Stimulated activated naive B cell treated with anti-CD40 and anti-IgM and Interleukin-4, amounts not matched to agents 10 μg/mL and 1 μg/mL and 100 μg/mL, for 72 hours (primary cell): ENCODE data around the gene WNT6.

Experiments
- ATAC-seq, 2 donors: fragments of 150-1000 bp; cut with Tn5 transposase; replicated peaks; 2 replicates each; pipeline ENCODE4 v1.10.0; 2021; ENCODE audit warnings: moderate library complexity in 1 of 2
- DNase-seq: peaks from one replicate; pipeline ENCODE4 v3.0.0; 2021
- H3K27ac Mint-ChIP-seq: one replicate; pipeline ENCODE4 v1.8.0; 2022; ENCODE audit warnings: mild to moderate bottlenecking, mixed read lengths
- H3K27me3 Mint-ChIP-seq, 2 donors: one replicate each; pipeline ENCODE4 v1.8.0; 2022; ENCODE audit warnings: mixed read lengths in 2 of 2
- H3K36me3 Mint-ChIP-seq, 2 donors: one replicate each; pipeline ENCODE4 v1.8.0; 2022; ENCODE audit warnings: mixed read lengths in 2 of 2, mild to moderate bottlenecking in 1 of 2
- H3K4me1 Mint-ChIP-seq, 2 donors: one replicate each; pipeline ENCODE4 v1.8.0; 2022; ENCODE audit warnings: mixed read lengths in 2 of 2, mild to moderate bottlenecking in 1 of 2
- H3K4me3 Mint-ChIP-seq, 2 donors: one replicate each; pipeline ENCODE4 v1.8.0; 2022; ENCODE audit warnings: mild to moderate bottlenecking in 2 of 2, mixed read lengths in 2 of 2, moderate library complexity in 1 of 2
- H3K9me3 Mint-ChIP-seq, 2 donors: one replicate each; pipeline ENCODE4 v1.8.0; 2022; ENCODE audit warnings: mixed read lengths in 2 of 2, mild to moderate bottlenecking in 1 of 2

WNT6 gene

DNA sequence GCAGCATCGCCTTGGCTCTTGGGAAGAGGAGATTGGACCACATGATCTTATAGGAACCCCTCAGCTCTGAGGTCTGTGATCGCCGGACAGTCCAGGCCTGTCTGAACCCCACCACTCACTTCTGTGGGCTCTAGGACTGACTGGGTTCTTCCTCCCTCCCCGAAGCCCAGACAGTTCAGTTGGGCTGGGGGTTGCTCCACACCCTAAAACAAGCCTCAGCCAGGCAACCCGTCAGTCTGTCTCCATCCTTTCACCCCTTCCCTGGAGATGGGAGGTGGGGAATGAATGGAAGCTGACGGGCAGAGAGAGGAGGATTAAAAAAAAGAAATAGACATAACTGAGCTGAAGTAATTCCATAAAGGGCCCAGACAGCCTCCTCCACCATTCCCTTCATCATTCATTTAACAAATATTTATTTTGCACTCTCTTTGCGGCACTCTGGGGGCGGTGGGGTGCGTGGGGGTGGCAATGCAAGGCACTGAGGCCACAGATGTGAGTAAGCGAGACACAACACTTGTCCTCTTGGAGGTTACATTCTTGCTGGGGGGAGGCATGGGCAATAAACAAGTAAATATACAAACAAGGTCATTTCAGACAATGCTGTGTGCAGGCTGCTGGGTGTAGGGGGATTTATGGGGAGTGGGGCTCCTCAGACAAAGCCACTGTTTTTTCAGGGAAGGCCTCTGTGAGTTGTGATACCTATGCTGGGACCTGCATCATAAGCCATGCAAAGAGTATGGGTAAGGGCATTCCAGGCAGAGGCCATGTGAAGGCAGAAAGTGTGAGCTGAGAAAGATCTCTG lies 33.9 kb downstream of the WNT6 start:
- ATAC-seq (no peak), DNase-seq (no peak)
- H3K9me3 Mint-ChIP-seq, result no peaks in the 10 kb centered on the region
- H3K27me3 Mint-ChIP-seq, result peaks cover 3 to 5% of the 10 kb centered on the region in 2 donors
- H3K36me3 Mint-ChIP-seq, result peaks cover 0 to 3% of the 10 kb centered on the region in 2 donors
- H3K4me1 Mint-ChIP-seq, result peaks cover 49 to 76% of the 10 kb centered on the region in 2 donors
- H3K27ac Mint-ChIP-seq, result peak overlapping the region; percentile 92
- peak overlapping the region; percentile 78 to 79 for H3K4me3 Mint-ChIP-seq

DNA sequence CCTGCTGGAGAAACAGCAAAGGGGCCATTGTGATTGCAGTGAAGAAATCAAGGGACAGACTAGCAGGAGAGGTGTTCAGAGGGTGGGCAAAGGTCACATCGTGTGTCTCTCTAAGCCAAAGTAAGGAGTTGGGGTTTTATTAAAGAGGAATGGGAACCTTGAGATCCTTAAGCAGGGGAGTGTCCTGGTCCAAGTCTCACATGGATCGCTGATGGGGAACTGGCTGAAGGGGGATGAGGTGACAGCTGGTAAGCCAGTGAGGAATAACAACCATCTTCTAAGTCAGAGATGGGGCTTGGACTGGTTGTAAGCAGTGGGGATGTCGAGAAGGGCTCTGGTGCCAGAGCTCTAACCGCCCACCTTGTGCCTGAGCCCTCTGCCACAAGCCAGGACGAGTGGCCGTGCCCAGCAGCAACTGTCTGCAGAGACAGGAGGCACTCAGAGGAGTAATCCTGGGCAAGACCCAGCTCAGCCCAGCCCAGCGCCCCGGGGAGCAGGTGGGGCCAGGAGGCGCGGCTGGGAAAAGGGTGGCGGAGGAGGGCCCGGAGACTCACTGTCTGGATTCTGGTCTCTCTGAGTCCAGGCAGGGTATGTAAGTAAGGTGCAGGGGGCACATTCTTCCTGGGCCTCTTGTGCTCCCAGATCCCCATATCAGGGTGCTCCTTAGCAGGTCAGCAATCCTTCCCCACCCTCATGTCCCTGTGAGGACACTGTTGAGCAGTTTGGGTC lies 34.7 kb downstream of the WNT6 start:
- no peaks in the 10 kb centered on the region for H3K9me3 Mint-ChIP-seq
- ATAC-seq, result no peak
- peak overlapping the region; percentile 92 for H3K27ac Mint-ChIP-seq
- H3K4me1 Mint-ChIP-seq, result peaks cover 50 to 78% of the 10 kb centered on the region in 2 donors
- H3K27me3 Mint-ChIP-seq, result peaks cover 5 to 8% of the 10 kb centered on the region in 2 donors
- peak overlapping the region; percentile 78 to 79 for H3K4me3 Mint-ChIP-seq
- DNase-seq, result no peak
- peaks cover 0 to 3% of the 10 kb centered on the region in 2 donors for H3K36me3 Mint-ChIP-seq

DNA sequence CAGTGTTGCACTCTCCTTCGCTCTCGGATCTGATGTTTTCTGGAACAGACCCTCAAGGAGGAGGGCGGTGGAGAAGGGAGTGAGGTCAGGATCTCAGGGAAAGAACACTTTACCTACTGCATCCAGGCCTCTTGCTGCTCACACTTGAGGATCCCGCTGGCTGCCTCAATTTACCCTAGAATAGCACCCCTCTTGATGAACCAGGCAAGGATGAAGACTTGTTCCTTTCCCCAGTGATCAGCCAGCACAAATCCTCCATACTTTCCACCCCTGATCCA lies 35.2 kb downstream of the WNT6 start:
- no peak for ATAC-seq
- peaks cover 0 to 3% of the 10 kb centered on the region in 2 donors for H3K36me3 Mint-ChIP-seq
- peaks cover 50 to 78% of the 10 kb centered on the region in 2 donors for H3K4me1 Mint-ChIP-seq
- H3K27me3 Mint-ChIP-seq, result peaks cover 5 to 8% of the 10 kb centered on the region in 2 donors
- H3K9me3 Mint-ChIP-seq, result no peaks in the 10 kb centered on the region
- no peak for DNase-seq
- peak overlapping the region; percentile 86 for H3K27ac Mint-ChIP-seq
- no peak overlapping the region for H3K4me3 Mint-ChIP-seq

DNA sequence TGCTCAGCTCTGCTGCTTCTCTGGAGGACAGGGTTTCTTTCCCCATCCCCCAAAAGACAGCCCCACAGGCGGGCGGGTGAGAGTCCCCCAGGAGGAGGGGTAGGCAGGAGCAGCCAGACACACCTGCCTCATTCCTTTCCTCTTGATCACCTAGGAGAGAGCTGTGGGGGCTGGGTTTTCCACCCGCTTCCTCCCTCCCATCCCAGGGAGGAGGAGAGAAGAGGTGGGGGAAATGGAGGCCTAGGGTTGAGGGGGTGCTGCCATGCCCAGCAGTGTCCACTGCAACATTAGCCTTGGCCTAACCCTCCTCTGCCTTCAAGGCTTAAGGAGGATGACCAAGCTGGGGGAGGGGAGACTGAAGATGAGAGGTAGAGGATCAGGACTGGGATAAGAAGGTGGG lies 35.7 kb downstream of the WNT6 start:
- H3K4me1 Mint-ChIP-seq, result peaks cover 50 to 78% of the 10 kb centered on the region in 2 donors

DNA sequence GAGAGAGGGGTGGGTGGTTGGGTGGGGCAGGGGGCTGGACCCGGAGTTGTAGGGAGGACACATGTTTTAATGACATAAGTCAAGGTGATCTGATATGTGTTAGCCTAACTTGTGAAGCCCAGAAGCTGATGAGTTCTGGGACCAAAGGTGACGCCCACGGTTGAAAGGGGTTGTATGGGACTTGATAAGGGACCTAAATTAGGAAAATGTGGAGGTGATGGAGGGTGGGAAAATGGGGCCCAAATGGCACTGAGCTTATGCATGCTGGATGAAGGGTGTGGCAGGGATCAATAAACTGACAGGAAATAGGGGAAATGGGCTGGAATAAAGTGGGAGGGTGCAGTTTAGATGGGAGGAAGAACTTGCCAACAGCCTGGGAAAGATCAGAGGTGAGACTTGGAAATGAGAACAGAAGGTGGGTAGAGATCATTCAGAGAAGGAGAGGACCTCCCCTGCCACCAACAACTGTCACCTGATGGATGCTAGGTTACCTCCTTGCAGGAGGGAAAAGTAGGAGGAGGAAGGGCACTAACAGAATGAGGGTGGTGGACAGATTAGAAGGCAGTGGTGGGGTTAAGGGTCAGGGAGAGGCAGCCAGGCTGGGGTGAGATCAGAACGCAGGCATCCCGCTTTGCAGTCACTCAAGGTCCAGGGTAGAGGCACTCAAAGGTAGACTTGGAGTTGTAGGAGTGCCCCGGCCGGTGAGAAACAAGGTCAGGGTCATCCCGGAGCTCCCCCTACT lies 36.3 kb downstream of the WNT6 start:
- Mint-ChIP-seq H3K36me3 (peaks cover 0 to 3% of the 10 kb centered on the region in 2 donors), H3K4me1 (peaks cover 50 to 78% of the 10 kb centered on the region in 2 donors), H3K27me3 (peaks cover 12 to 15% of the 10 kb centered on the region in 2 donors), H3K9me3 (no peaks in the 10 kb centered on the region), H3K4me3 (peak overlapping the region; percentile 66 to 81), H3K27ac (peak overlapping the region; percentile 86)
- ATAC-seq (peak; percentile 20 to 23), DNase-seq (no peak)

More for the DNA sequence above, 35.7 kb downstream of the WNT6 start:
- DNase-seq (no peak), ATAC-seq (no peak)
- Mint-ChIP-seq H3K9me3 (no peaks in the 10 kb centered on the region), H3K27me3 (peaks cover 6 to 9% of the 10 kb centered on the region in 2 donors), H3K4me3 (peak overlapping the region in 1 of 2 donors; percentile 66), H3K36me3 (peaks cover 0 to 3% of the 10 kb centered on the region in 2 donors), H3K27ac (peak overlapping the region; percentile 86)

DNA sequence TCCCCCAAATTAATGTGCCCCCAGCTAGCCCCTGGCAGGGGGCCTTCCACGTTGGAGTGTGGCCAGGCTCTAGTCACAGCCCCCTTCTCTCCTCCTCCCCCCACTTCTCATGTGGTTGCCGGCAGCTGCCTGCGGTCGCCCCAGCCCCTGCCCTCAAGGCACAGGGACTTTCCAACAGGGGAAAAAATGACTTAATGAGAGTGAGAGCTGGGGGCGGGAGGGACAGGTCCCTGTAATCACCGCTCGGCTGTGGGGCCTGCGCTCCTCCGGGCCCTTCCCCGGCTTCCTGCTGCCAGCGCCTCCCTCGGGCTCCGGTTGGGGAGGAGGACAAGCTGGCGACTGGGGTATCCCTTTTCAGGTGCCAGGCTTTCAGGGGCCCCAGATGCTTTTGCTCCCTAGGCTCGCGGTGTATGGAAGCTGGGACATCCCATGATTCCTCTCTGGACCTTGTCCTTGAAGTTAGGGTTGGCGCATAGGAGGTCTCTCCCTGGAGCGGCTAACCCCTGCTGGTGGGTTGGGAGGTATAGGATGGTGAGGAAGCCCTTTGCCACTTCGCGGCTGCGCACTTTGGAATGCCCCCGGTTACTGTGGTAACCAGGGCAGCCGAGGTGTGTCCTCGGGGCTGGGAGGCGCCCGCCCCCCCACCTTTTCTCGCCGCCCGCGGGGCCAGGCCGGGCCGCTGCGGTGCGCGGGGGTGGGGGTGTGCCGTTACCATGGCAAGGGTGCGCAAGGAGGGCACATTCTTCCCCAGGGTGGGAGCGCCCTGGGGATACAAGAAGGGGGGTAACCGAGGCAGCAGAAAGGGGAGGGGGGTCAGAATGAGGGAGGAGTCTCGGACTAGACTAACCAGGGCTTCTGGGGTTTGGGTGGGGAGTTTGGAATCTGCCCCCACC lies 37.1 kb downstream of the WNT6 start:
- no peaks in the 10 kb centered on the region for H3K9me3 Mint-ChIP-seq
- H3K27me3 Mint-ChIP-seq, result peaks cover 18 to 21% of the 10 kb centered on the region in 2 donors
- H3K36me3 Mint-ChIP-seq, result no peaks in the 10 kb centered on the region
- peaks cover 44 to 70% of the 10 kb centered on the region in 2 donors for H3K4me1 Mint-ChIP-seq
- peak; percentile 73 to 81 for ATAC-seq
- DNase-seq, result peak; percentile 91
- H3K4me3 Mint-ChIP-seq, result peak overlapping the region; percentile 66 to 81
- H3K27ac Mint-ChIP-seq, result peak overlapping the region; percentile 86

DNA sequence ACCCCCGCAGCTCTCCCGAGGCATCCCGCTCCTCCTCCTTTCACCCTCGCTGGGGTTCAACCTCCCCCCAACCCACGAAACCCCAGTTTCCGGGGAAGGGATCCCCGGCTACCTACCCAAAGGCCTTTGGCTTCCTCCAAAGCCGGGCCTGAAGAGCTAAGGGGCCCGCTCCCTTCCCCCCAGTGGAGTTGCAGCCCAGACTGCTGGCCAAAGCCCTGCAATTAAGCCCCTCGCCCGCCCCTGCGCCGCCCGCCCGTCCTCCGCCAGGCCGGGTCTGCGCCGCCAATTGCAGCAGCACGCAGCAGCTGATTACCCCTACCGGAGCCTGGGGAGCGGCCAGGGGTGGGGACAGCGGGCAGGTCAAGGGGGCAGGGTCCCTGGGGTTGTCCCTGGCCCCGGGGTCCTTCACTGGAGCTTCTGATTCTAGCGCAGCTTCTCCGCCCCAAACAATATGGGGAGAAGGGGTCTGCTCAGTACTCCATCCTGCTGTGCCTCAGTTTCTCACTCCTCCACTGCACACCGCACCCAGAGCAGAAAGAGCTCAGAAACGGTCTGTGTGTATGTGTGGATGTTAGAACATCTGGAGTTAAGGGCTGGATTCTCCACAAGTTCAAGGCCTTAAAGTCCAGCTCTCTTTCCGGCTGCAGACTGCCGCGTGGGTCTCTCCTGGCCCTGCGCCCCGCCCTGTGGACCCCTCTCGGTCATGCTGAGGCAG lies 37.9 kb downstream of the WNT6 start:
- DNase-seq, result no peak
- peaks cover 26 to 29% of the 10 kb centered on the region in 2 donors for H3K27me3 Mint-ChIP-seq
- peak overlapping the region; percentile 83 for H3K27ac Mint-ChIP-seq
- peak; percentile 2 for ATAC-seq
- peaks cover 0 to 1% of the 10 kb centered on the region in 2 donors for H3K36me3 Mint-ChIP-seq
- H3K9me3 Mint-ChIP-seq, result no peaks in the 10 kb centered on the region
- peaks cover 39 to 67% of the 10 kb centered on the region in 2 donors for H3K4me1 Mint-ChIP-seq
- peak overlapping the region; percentile 69 to 81 for H3K4me3 Mint-ChIP-seq

DNA sequence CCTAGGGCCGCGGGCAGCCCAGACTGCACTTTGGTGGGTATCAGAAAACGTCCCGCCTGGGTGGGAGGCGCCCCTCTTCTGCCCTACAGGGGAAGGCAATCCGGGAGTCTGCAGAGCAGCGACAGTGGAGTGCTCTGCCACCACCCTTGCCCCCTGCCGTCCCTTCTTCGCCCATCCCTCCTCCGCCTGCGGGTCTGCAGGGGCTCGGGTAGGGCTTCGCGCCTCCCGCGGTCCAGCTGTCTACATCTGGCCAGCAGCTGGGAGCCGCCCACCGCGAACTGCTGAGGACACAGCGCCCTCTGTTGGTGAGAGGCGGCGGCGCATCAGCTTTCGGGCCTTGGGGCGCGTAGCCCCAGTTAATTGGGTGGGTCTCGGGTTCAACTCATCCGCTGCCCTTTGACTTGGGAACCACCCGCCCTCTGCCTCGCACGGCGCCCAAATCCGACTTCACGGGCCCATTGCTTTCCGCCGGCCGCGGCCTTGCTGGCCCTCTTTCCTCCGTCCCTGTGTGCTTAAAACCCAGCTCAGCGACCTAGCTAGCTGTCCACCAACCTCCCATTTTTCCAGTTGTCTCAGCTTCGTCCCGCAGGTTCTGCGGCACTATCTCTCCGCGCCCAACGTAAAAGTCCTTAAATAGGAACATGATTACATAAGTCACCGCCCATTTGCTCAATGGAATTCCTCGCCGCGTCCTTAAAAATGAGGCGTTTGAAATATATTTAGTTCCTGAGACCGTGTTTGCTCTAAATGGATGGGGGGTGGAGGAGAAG lies 38.7 kb downstream of the WNT6 start:
- DNase-seq (peak; percentile 76), ATAC-seq (peak; percentile 33 to 43)
- Mint-ChIP-seq H3K36me3 (peaks cover 0 to 1% of the 10 kb centered on the region in 2 donors), H3K4me1 (peaks cover 39 to 59% of the 10 kb centered on the region in 2 donors), H3K4me3 (peak overlapping the region; percentile 42 to 69), H3K9me3 (no peaks in the 10 kb centered on the region), H3K27ac (peak overlapping the region; percentile 62), H3K27me3 (peaks cover 30 to 32% of the 10 kb centered on the region in 2 donors)

DNA sequence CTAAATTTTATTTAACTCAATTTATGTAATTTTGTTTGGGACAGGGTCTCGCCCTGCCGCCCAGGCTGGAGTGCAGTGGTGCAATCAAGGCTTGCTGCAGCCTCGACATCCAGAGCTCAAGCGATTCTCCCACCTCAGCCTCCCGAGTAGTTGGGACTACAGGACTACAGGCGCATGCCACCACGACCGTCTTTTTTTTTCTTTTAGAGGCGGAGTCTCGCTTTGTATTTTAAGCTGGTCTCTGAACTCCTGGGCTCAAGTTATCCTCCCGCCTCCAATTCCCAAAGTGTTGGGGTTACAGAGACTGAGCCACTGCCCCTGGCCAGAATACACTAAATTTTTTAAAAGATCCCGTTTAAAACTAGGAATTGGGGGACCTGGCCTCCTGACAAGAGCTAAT lies 39.5 kb downstream of the WNT6 start:
- H3K27me3 Mint-ChIP-seq, result peaks cover 33 to 36% of the 10 kb centered on the region in 2 donors
- DNase-seq, result no peak

DNA sequence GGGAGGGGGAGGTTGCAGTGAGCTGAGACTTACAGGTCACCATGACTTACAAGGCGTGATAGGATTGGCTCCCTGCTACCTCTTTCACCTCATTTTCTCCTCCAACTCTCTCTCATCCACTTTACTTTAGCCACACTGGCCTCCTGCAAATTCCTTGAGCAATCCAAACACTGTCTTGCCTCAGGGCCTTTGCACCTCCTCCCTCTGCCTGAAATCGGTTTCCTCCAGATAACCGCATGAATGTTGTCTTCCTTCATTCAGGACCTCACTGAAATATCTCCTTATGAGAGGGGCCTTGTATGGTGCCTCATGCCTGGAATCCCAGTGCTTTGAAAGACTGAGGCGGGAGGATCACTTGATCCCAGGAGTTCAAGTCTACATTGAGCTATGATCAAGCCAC lies 42.8 kb downstream of the WNT6 start:
- H3K27ac Mint-ChIP-seq, result peak overlapping the region; percentile 32
- peaks cover 0 to 1% of the 10 kb centered on the region in 2 donors for H3K36me3 Mint-ChIP-seq
- H3K4me3 Mint-ChIP-seq, result no peak overlapping the region
- peaks cover 49 to 59% of the 10 kb centered on the region in 2 donors for H3K27me3 Mint-ChIP-seq
- no peaks in the 10 kb centered on the region for H3K9me3 Mint-ChIP-seq
- ATAC-seq, result no peak
- DNase-seq, result no peak
- H3K4me1 Mint-ChIP-seq, result peaks cover 8 to 18% of the 10 kb centered on the region in 2 donors

More for the DNA sequence above, 39.5 kb downstream of the WNT6 start:
- peaks cover 30 to 51% of the 10 kb centered on the region in 2 donors for H3K4me1 Mint-ChIP-seq
- no peak for ATAC-seq
- no peak overlapping the region for H3K27ac Mint-ChIP-seq
- H3K36me3 Mint-ChIP-seq, result peaks cover 0 to 1% of the 10 kb centered on the region in 2 donors
- H3K9me3 Mint-ChIP-seq, result no peaks in the 10 kb centered on the region
- H3K4me3 Mint-ChIP-seq, result no peak overlapping the region

DNA sequence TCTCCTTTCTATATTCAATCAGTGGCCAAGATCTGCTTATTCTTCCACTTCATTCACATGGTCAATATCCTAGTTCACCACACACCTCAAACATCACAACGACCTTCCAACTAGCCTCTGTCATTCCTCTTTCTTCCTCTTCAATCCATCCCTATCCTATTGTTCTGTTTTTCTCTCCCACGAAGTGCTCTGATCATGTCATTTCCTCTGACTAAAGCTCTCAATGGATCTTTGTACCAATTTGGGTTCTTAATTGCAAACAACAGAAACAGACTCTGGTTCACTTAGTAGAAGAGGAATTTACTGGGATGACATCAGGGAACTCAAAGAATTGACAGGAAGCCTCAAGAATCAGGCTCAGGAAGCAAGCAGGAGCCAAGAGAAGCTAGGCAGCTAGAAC lies 44.6 kb downstream of the WNT6 start:
- no peak overlapping the region for H3K4me3 Mint-ChIP-seq
- H3K27ac Mint-ChIP-seq, result no peak overlapping the region
- peaks cover 40 to 54% of the 10 kb centered on the region in 2 donors for H3K27me3 Mint-ChIP-seq
- peaks cover 0 to 1% of the 10 kb centered on the region in 2 donors for H3K36me3 Mint-ChIP-seq
- H3K4me1 Mint-ChIP-seq, result peaks cover 3 to 15% of the 10 kb centered on the region in 2 donors
- no peaks in the 10 kb centered on the region for H3K9me3 Mint-ChIP-seq
- ATAC-seq (no peak), DNase-seq (no peak)
